Stimulated activated CD8-positive, alpha-beta memory T cell treated with anti-CD3 and anti-CD28 coated beads, Interleukin-12 subunit alpha, Interleukin-12 subunit beta, amount 100 ng/mL, for 1 hour (primary cell): ENCODE data around the gene CUTC.
"Not testable (repeated sequence)": the region's sequence is repeated elsewhere in the genome, so short reads cannot be mapped to it uniquely, and the experiment has no call there.

Experiments used
- DNase-seq: peaks from one replicate; pipeline ENCODE4 v3.0.0-alpha.2; 2020; ENCODE audit warnings: low read depth

Gene CUTC, protein sequence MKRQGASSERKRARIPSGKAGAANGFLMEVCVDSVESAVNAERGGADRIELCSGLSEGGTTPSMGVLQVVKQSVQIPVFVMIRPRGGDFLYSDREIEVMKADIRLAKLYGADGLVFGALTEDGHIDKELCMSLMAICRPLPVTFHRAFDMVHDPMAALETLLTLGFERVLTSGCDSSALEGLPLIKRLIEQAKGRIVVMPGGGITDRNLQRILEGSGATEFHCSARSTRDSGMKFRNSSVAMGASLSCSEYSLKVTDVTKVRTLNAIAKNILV

GRCh38 chr10:99732033-99732842 is at the start of gene CUTC, which contains the start of gene COX15:
Gene CUTC (plus strand): TSS chr10:99732234. CDS start chr10:99732349, 115 bp downstream.
Gene COX15 (minus strand): TSS chr10:99732127. CDS start chr10:99732049, 78 bp downstream.
- DNase-seq: peak; percentile 90

- DNase-seq: no peak
These were observed 49.3 kb upstream of the CUTC start for GRCh38 chr10:99682752-99683151.

GRCh38 chr10:99685597-99685967 is 46.5 kb upstream of the CUTC start:
- no peak for DNase-seq

DNA sequence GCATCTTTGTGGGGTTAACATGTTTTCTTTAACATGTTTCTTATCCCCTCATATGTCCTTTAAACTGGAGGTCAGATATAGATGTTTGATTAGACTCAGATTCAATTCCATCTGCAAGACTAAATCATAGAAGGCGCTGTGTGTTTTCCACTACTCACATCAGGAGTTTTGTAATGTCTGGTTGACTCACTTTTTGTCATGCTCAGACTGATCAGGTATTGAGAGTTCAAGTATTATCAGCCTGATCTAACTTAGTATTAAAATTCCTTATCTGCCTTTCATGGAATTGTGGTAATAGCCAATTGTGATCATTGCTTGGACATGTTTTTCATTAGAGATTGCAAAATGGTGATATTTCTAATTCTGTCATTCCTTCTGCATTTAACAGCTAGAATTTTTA is 42.6 kb upstream of the CUTC start:
- DNase-seq: no peak

- DNase-seq: no peak
These were observed 38.0 kb upstream of the CUTC start for GRCh38 chr10:99693933-99694583.

DNA sequence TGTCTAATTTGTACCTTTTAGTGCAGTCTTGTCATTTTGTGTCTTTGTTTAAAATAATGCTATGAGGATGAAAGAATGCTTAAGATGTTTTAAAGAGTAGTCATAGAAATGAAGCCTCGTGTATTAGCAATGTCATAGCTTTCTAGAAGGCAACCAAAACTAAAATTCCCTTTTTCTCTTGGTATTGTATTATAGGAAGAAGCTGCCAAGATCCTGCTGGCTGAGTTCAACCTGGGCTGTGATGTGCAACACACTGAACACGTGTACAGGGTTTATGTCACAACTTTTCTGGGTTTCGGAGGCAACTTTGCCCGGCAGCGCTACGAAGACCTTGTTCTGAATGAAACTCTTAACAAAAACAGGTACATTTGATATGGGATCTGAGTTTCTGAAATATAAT is 36.3 kb upstream of the CUTC start:
- no peak for DNase-seq

DNA sequence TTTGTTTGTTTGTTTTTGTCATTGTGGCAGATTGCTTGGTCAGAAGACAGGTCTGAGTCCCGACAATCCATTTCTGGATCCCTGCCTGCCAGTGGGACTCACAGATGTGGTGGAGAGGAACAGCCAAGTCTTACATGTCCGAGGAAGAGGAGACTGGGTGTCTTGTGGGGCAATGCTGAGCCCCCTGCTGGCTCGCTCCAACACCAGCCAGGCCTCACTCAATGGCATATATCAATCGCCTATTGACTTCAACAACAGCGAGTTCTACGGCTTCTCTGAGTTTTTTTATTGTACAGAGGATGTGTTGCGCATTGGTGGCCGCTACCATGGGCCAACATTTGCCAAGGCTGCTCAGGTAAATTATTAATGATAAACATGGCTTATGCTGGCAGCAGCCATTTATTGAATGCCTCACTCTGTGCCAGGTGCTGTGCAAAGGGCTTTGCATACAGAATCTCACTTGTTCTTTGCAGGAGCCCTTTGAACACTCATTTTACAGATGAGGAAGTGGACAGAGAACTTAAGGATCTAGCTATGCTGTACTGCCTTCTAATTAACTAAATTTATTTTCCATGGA is 33.4 kb upstream of the CUTC start:
- DNase-seq: no peak

DNA sequence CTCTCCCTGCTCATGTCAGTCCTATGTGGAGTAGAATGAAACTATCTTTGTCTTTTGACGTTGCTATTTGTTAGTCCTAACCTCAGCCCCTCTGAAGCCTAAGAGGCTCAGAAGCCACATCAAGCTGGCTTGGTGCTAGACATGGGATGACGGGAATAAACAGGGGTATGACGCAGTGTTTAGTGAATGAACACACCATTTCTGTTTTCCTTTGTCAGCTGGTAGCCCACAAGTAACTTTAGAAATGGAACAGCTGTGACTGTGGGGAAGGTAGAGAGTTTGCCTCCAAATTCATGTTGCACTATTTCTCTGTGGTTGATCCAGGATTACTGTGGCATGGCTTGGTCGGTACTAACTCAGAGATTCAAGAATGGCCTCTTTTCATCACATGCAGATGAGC is 31.4 kb upstream of the CUTC start:
- no peak for DNase-seq

DNA sequence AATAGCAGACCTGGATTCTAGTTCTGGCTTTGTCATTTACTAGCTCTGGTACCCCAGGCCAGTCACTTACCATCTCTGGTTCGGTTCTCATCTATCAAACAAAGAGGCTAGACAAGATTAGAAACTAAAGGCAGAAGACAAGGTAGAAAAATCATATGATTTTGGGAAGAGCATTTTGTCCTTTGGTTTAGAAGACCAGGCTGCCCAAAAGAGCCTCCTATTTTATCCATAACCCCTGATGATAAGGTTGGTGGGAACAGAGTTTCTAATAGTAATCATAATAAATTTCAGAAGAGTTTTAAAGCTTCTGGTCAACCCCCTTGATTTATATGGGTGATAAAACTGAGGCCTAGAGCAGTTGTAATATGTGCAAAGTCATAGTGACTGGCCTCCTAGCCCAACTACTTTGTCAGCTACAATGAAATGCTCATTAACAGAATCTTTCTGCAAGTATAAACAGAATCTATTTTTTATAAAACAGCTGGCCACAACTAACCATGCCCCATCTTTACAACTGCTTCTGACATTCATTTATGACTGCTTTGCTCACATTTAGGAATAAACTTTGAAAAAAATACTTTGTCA is 23.5 kb upstream of the CUTC start:
- DNase-seq: no peak

- DNase-seq: no peak
These were observed 22.4 kb upstream of the CUTC start for GRCh38 chr10:99709480-99710229.

- DNase-seq: no peak
These were observed 20.8 kb upstream of the CUTC start for GRCh38 chr10:99711129-99711719.

DNA sequence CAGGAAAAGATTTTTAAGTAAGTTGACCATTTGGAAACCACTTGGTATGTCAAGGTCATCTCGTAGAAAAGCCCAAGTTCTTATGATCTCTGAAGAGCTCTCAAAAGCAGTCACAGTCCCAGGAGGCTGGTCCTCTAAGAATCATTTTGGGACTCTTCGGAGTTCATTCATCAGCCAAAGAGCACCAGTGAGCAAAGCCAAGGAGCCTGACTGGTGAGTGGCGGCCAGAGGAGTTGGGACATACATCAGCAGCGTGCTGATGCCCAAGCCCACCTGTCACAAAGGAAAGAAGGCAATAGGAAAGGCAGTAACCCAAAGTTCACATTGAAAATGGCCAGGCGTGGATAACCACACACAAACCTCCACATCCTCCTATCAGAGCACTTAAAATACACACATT is 17.6 kb upstream of the CUTC start:
- no peak for DNase-seq

DNA sequence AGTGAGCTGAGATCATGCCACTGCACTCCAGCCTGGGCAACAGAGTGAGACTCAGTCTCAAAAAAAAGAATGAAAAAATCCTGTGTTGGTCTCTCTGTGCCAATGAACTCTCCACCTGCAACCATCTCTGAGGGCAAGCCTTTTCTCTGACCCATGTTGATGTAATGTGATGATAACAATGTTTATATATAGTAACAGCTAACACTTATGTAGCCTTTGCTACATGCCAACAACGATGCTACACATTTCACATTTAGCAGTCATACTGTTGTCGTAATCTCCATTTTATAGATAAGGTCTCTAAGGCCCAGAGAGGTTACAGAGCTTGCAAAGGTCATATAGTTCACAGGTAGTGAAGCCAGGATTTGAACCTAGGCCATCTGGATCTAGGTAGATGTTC is 11.6 kb upstream of the CUTC start:
- no peak for DNase-seq

DNA sequence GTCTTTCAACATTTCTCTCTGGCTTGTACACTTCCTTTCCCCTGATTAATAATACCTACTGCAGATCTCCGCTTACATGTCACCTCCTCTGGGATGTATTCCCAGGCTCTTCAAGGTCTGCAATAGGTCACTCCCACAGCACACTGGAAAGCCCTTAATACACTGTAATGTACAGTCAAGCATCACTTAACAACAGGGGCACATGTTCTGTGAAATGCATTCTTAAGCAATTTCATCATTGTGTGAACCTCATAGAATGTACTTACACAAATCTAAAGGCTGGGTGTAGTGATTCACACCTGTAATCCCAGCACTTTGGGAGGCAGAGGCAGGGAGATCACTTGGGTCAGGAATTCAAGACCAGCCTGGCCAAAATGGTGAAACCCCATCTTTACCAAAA is 2.0 kb upstream of the CUTC start:
- no peak for DNase-seq

- no peak for DNase-seq
These were observed 565 bp upstream of the CUTC start for GRCh38 chr10:99731306-99732032.

GRCh38 chr10:99733366-99733765 is 1.3 kb downstream of the CUTC start:
- DNase-seq: no peak

DNA sequence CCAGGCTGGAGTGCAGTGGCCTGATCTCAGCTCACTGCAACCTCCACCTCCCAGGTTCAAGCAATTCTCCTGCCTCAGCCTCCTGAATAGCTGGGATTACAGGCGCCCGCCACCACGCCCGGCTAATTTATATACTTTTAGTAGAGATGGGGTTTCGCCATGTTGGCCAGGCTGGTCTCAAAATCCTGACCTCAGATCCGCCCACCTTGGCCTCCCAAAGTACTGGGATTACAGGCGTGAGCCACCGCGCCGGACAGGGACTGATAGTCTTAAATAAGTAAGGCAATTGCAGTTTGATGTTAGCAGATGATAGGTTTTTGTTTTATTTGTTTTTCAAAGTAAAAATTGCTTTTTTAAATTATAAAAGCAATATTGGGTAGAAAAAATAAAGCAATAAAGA is 2.1 kb downstream of the CUTC start:
- not testable (repeated sequence) for DNase-seq

- DNase-seq: no peak
These were observed 8.2 kb downstream of the CUTC start for GRCh38 chr10:99740260-99740659.

- no peak for DNase-seq
These were observed 9.0 kb downstream of the CUTC start for GRCh38 chr10:99740933-99741559.

DNA sequence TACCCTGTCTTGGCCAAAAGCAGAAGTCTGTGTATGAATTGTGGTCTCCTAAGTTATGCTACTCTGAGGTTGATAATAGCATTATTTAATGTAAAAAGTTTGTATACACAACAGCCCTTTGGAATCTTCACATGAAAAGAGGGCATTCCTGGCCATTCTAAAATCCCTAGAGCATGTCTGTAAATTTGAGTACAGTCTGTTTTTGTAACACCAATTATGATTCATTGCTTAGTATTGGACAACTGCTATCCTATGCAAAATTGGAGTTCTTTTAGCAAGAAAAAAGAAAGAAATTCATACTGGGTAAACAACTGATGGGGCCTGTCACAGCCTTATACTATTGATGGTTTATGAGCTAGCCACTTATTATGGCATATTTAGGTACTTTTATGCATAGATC is 10.2 kb downstream of the CUTC start:
- DNase-seq: no peak
